Loucy (cell line): Measurements from ENCODE around the gene PHEX.

ENCODE experiments used
- H2AFZ ChIP-seq: fragments of 200-600 bp; sonication (generic); 2 replicates; pipeline ENCODE4 v1.6.0; 2016; ENCODE audit warnings: antibody characterized with exemption, mild to moderate bottlenecking, low read length, moderate library complexity
- H3F3A ChIP-seq: fragments of 200-600 bp; 2 replicates; pipeline ENCODE4 v1.6.0; 2016; ENCODE audit warnings: antibody characterized with exemption, low read depth, mild to moderate bottlenecking
- H3K27me3 ChIP-seq: fragments of 200-600 bp; sonication (generic); 2 replicates; pipeline ENCODE4 v1.6.1; 2014; ENCODE audit warnings: low read length, mild to moderate bottlenecking; ENCODE audit not compliant: insufficient read depth, poor library complexity, severe bottlenecking
- H3K36me3 ChIP-seq: fragments of 200-600 bp; sonication (generic); 2 replicates; pipeline ENCODE4 v1.6.1; 2016; ENCODE audit warnings: low read length; ENCODE audit not compliant: insufficient read depth
- H3K4me1 ChIP-seq: fragments of 200-600 bp; sonication (generic); 2 replicates; pipeline ENCODE4 v1.5.1; 2014; ENCODE audit warnings: low read length, mild to moderate bottlenecking; ENCODE audit not compliant: insufficient read depth, poor library complexity, severe bottlenecking
- H3K4me2 ChIP-seq: fragments of 200-600 bp; sonication (generic); 2 replicates; pipeline ENCODE4 v1.6.0; 2014; ENCODE audit warnings: antibody characterized with exemption, low read length, low read depth, mild to moderate bottlenecking; ENCODE audit not compliant: poor library complexity, severe bottlenecking
- H3K4me3 ChIP-seq: fragments of 200-600 bp; sonication (generic); 2 replicates; pipeline ENCODE4 v1.5.1; 2014; ENCODE audit warnings: low read length, mild to moderate bottlenecking, mixed read lengths; ENCODE audit not compliant: poor library complexity, severe bottlenecking
- H3K79me2 ChIP-seq: fragments of 200-600 bp; sonication (generic); 2 replicates; pipeline ENCODE4 v1.6.1; 2014; ENCODE audit warnings: low read length; ENCODE audit not compliant: insufficient read depth
- H3K9ac ChIP-seq: fragments of 200-600 bp; sonication (generic); 2 replicates; pipeline ENCODE4 v1.6.0; 2014; ENCODE audit warnings: mild to moderate bottlenecking, low read depth, low read length, moderate library complexity; ENCODE audit not compliant: poor library complexity, severe bottlenecking
- H3K9me2 ChIP-seq: fragments of 200-600 bp; sonication (generic); replicated peaks from 2 replicates; pipeline ENCODE4 v1.6.1; 2016; ENCODE audit warnings: low read depth, low read length, mixed read lengths
- H3K9me3 ChIP-seq: fragments of 200-600 bp; sonication (generic); 2 replicates; pipeline ENCODE4 v1.6.1; 2014; ENCODE audit warnings: mild to moderate bottlenecking, antibody characterized with exemption, low read length, low read depth; ENCODE audit not compliant: insufficient read depth
- H4K20me1 ChIP-seq: fragments of 200-600 bp; sonication (generic); 2 replicates; pipeline ENCODE4 v1.6.0; 2014; ENCODE audit warnings: antibody characterized with exemption, low read length, mild to moderate bottlenecking; ENCODE audit not compliant: insufficient read depth, poor library complexity, severe bottlenecking
- EZH2phosphoT487 ChIP-seq: fragments of 200-600 bp; IDR thresholded peaks from 2 replicates; pipeline ENCODE4 v1.6.1; 2018; ENCODE audit warnings: antibody characterized with exemption, mild to moderate bottlenecking, moderate library complexity, borderline replicate concordance
- TF ChIP-seq, protein P1 (sequence below): fragments of 200-600 bp; sonication (generic); conservative IDR thresholded peaks from 2 replicates; pipeline ENCODE4 v1.5.1; 2014; ENCODE audit warnings: mild to moderate bottlenecking, antibody characterized with exemption, low read length

PHEX gene

DNA sequence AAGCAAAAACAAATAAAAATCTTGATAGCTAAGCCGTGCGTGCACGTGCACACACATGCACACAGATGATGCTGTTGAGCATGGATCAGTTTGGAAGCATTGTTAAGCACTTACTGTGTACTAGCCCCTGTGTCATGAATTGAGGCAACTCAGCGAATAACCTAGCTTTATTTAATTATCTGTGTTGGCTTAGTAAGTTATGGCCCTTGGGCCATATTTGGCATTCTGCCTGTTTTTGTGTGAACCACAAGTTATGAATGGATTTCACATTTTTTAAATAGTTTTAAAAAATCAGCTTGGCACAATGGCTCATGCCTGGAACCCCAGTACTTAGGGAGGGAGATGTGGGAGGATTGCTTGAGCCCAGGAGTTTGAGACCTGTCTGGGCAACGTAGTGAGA is 126.9 kb downstream of the PHEX start:
- no peak overlapping the region for H3K4me2 ChIP-seq
- H3K9ac ChIP-seq = no peak overlapping the region
- H3K9me2 ChIP-seq = no peaks in the 10 kb centered on the region
- no peaks in the 10 kb centered on the region for H3K4me1 ChIP-seq
- TF ChIP-seq EZH2phosphoT487 = no peak
- TF ChIP-seq, protein P1, sequence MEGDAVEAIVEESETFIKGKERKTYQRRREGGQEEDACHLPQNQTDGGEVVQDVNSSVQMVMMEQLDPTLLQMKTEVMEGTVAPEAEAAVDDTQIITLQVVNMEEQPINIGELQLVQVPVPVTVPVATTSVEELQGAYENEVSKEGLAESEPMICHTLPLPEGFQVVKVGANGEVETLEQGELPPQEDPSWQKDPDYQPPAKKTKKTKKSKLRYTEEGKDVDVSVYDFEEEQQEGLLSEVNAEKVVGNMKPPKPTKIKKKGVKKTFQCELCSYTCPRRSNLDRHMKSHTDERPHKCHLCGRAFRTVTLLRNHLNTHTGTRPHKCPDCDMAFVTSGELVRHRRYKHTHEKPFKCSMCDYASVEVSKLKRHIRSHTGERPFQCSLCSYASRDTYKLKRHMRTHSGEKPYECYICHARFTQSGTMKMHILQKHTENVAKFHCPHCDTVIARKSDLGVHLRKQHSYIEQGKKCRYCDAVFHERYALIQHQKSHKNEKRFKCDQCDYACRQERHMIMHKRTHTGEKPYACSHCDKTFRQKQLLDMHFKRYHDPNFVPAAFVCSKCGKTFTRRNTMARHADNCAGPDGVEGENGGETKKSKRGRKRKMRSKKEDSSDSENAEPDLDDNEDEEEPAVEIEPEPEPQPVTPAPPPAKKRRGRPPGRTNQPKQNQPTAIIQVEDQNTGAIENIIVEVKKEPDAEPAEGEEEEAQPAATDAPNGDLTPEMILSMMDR = no peak
- no peaks in the 10 kb centered on the region for H3K9me3 ChIP-seq
- no peaks in the 10 kb centered on the region for H4K20me1 ChIP-seq
- no peak overlapping the region for H3K4me3 ChIP-seq
- H3K79me2 ChIP-seq = no peaks in the 10 kb centered on the region
- H3K27me3 ChIP-seq = no peaks in the 10 kb centered on the region
- no peak overlapping the region for H2AFZ ChIP-seq
- no peaks in the 10 kb centered on the region for H3F3A ChIP-seq
- H3K36me3 ChIP-seq = no peaks in the 10 kb centered on the region

DNA sequence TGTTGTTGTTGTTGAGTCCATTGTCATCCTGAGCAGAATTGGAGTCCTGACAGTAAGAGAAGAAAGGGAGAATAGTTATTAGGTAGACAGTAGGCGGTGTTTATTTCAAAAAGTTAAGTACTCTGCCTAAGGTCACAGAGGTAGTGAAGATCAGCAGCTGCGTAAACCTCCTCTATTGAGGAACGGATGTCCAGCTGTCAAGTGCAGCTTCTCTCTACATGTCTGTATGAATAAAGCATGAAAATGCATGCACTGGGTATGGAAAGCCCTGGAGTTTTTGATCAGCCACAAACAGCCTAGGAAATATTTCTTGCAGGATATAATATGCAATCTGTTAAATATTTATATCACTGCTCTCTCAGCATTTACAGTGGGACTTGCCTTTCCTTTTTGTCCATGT is 131.2 kb downstream of the PHEX start:
- Histone ChIP-seq H3K9me2 (no peaks in the 10 kb centered on the region), H3K79me2 (no peaks in the 10 kb centered on the region), H3K9ac (no peak overlapping the region), H3K4me2 (no peak overlapping the region), H3K36me3 (no peaks in the 10 kb centered on the region), H3K27me3 (no peaks in the 10 kb centered on the region), H4K20me1 (no peaks in the 10 kb centered on the region), H3K4me3 (no peak overlapping the region), H3K4me1 (no peaks in the 10 kb centered on the region), H3F3A (no peaks in the 10 kb centered on the region), H3K9me3 (no peaks in the 10 kb centered on the region), H2AFZ (no peak overlapping the region)
- TF ChIP-seq, protein P1 = no peak
- TF ChIP-seq EZH2phosphoT487 = no peak

DNA sequence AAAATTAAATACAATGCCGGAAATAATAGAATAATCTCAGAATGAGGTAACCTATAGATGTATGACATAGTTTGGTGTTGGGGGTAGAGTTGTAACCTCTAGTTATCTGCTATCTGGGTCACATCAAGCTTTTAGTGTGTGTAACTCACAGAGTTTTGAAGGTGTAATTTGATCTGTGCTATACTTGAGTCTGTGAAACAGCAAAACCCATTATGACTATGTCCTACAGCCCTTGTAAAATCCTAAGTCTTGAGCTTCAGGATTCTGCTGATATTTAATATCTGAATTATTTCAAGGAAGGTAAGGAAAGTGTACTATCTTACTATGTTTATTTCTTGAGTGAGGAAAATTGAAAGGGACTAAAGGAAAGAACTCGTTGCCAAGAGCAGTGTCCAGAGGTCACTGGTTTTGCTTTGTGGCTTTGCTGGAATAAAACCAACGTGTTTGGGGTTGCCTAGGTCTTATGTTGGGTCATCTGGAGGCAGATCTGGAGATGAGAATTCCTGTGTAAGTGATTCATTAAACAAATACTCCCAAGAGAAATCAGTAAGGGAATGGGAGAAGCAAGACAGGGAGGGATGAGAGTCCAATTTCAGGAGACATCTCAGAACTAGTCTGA is 132.8 kb downstream of the PHEX start:
- no peak overlapping the region for H3K4me2 ChIP-seq
- H3K79me2 ChIP-seq = no peaks in the 10 kb centered on the region
- no peak for TF ChIP-seq EZH2phosphoT487
- TF ChIP-seq, protein P1 = no peak
- H3F3A ChIP-seq = no peaks in the 10 kb centered on the region
- no peak overlapping the region for H2AFZ ChIP-seq
- H3K4me1 ChIP-seq = no peaks in the 10 kb centered on the region
- no peak overlapping the region for H3K4me3 ChIP-seq
- no peaks in the 10 kb centered on the region for H3K36me3 ChIP-seq
- no peaks in the 10 kb centered on the region for H3K9me3 ChIP-seq
- no peaks in the 10 kb centered on the region for H4K20me1 ChIP-seq
- no peaks in the 10 kb centered on the region for H3K9me2 ChIP-seq
- H3K27me3 ChIP-seq = no peaks in the 10 kb centered on the region
- H3K9ac ChIP-seq = no peak overlapping the region
